HL-60/S4 (cell line): Measurements from ENCODE around the gene KCNN1.
"Not testable (repeated sequence)": the region's sequence is repeated elsewhere in the genome, so short reads cannot be mapped to it uniquely, and the experiment has no call there.

Experiments
- in situ Hi-C: fragments of 300-500 bp; cut with MboI; formaldehyde crosslinking; loops from 2 replicates; pipeline ENCODE4 v1.14.3; 2022; ENCODE audit warnings: low sequenced_read_pairs

KCNN1 gene

DNA sequence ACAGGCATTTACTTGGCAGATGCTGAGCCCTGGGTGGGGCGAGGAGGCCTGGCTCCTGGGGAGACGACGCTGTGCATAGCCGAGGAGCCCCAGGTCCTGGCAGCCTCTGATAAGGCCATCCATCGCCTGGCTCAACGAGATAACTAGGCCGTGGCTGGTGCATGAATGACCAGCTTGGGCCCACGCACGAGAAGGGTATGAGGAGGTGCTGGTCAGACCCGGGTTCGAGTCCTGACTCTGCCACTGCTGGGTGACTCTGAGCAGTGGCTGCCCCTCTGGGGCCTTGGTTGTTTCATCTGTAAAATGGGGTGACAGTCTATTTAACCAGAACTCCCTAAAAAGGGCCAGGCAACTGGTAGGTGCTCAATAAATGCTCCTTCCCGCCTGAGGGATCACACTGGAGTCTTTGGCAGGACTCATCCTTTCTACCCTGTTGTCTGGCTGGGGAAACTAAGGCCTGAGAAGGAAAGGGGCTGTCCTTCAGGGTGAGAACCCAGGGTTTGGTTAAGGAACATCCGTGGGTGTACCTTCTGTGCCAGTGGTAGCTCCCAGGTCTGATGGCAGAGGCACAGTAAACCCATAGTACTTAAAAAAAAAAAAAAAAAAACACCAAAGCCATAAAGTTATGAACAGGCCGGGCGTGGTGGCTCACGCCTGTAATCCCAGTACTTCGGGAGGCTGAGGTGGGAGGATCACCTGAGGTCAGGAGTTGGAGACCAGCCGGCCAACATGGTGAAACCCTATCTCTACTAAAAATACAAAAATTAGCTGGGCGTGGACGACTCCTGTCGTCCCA lies 33.0 kb downstream of the KCNN1 start:
- in situ Hi-C loops: loop anchor here (5.0 to 10.0 kb wide), 2 partner anchors 57 to 135 kb away; no protein-coding TSS in a partner anchor

DNA sequence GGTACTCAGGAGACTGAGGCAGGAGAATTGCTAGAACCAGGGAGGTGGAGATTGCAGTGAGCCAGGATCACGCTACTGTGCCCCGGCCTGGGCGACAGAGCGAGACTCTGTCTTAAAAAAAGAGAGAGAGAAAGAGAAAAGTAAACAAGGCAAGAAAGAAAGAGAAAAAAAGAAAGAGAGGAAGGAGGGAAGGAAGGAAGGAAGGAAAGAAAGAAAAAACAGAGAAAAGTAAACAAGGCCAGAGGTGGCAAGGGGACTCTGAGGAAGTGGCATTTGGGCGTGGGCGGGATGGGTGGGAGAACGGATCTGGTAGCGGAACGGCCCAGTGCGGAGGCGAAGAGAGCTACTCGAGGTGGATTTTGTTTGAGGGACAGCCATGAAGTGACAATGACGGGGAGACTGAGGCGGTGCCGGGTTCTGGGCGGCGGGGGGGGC lies 33.6 kb downstream of the KCNN1 start:
- in situ Hi-C loops: loop anchor here (5.0 kb wide), 1 partner anchor 57 kb away; no protein-coding TSS in a partner anchor

GRCh38 chr19:18000915-18001776 lies 34.2 kb downstream of the KCNN1 start:
- in situ Hi-C loops: loop anchor here (5.0 kb wide), 1 partner anchor 56 kb away; no protein-coding TSS in a partner anchor

DNA sequence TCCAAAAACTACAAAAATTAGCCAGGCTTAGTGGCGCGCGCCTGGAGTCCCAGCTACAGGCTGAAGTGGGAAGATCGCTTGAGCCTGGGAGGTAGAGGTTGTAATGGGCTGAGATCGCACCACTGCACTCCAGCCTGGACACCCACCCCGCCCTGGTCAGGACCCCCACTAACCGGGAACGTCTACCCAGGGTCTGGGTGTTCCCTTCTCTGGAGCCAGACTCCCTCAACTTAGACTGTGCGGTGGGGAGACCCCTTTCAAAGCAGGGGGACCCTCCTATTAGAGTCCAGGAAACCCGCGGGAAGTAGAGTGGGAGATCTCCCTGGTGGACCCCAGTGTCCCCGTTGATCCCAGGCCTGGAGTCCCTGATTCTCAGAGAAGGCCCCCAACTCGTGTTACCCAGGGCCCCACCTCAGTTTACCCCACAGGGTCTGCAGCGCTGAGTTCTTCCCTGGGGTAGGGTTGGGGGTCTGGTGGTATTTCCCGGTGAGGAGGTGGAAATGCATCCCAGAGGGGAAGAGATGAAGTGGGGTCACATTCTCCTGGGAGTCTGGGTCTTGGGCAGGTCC lies 35.0 kb downstream of the KCNN1 start:
- in situ Hi-C loops: loop anchor here (5.0 kb wide), 1 partner anchor 55 kb away; no protein-coding TSS in a partner anchor

GRCh38 chr19:18002347-18002850 lies 35.5 kb downstream of the KCNN1 start:
- in situ Hi-C loops: loop anchor here (5.0 kb wide), 1 partner anchor 55 kb away; no protein-coding TSS in a partner anchor

GRCh38 chr19:18005750-18006149 lies 38.8 kb downstream of the KCNN1 start:
- in situ Hi-C loops: not testable (repeated sequence)

DNA sequence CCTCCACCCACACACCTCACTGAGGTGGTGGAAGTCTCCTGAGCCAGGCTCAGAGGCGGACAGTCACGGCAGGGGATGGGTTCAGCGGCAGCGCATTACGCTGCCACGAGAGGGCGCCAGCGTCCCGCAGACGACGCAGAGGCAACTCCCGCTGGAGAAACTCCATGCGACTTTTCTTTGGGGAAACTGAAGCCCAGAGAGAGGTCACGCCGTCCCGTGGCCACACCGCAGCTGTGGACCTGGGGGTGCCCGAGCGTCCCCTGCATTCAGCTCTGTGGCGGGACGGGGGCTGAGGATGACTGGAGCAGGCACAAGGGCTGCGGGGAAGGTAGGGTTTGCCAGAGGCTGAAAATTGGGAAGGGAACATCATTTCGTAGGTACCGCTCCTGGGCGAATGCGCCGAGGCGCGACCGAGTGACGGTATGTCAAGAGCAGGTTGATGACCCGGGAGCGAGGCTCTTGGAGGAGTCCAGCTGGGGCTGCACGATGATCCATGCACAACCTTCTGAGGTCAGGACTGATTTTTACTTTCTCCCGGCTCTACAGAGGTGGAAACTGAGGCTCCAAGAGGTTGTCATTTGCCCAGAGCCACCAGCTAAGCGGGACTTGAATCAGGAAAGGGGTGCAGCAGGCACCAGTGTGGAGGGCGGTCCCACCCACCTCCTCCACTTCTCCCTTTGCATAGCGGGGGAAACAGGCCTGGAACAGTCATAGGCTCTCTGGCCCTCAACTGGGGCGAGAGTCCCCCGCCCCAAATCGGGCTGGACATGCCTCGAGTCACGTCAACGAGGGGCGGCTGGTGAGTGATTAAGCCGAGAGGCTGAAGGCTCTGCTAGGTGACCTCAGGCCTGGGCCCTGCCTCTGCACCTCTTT lies 40.4 kb downstream of the KCNN1 start:
- in situ Hi-C loops: no loop called here

- in situ Hi-C loops: no loop called here
These were observed 41.2 kb downstream of the KCNN1 start, which contains the start of gene ARRDC2 for GRCh38 chr19:18007917-18008673. ARRDC2 (plus strand) TSS chr19:18008170; CDS start chr19:18008311, 141 bp downstream.

- in situ Hi-C loops: no loop called here
These were observed 41.9 kb downstream of the KCNN1 start for GRCh38 chr19:18008814-18009213.

- in situ Hi-C loops: no loop called here
These were observed 42.6 kb downstream of the KCNN1 start for GRCh38 chr19:18009412-18010066.

DNA sequence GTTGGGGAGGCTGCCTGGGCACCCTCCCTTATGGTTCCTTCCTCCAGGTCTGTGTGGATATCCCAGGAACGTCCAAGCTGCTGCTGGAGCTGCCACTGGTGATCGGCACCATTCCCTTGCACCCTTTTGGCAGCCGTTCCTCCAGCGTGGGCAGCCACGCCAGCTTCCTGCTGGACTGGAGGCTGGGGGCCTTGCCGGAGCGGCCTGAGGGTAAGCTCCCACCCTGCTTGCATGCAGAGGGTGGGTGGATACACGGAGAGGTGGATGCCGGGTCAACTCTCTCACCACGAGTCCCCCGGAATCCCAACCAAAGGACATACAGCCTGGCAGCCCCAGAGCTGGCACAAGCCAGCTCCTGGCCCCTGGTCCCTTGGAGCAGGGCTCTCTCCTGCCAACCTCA lies 43.2 kb downstream of the KCNN1 start:
- in situ Hi-C loops: no loop called here

GRCh38 chr19:18013210-18014111 lies 46.6 kb downstream of the KCNN1 start:
- in situ Hi-C loops: no loop called here

DNA sequence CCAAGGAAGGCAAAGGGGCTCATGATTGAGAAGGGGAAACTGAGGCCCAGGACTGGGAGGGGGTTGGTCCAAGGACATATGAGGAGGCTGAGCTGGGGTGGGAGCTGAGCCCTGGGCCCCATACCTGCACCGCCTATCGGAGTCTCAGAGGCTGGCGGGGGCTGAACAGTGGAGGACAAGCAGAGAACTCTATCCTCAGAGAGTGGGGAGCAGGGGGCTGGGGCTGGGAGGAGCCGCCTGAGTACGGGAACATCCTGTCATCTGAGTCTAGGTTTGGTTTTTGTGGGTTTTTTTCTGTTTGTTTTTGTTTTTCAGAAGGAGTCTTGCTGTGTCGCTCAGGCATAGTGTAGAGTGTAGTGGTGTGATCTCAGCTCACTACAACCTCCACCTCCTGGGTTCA lies 47.3 kb downstream of the KCNN1 start:
- in situ Hi-C loops: no loop called here

DNA sequence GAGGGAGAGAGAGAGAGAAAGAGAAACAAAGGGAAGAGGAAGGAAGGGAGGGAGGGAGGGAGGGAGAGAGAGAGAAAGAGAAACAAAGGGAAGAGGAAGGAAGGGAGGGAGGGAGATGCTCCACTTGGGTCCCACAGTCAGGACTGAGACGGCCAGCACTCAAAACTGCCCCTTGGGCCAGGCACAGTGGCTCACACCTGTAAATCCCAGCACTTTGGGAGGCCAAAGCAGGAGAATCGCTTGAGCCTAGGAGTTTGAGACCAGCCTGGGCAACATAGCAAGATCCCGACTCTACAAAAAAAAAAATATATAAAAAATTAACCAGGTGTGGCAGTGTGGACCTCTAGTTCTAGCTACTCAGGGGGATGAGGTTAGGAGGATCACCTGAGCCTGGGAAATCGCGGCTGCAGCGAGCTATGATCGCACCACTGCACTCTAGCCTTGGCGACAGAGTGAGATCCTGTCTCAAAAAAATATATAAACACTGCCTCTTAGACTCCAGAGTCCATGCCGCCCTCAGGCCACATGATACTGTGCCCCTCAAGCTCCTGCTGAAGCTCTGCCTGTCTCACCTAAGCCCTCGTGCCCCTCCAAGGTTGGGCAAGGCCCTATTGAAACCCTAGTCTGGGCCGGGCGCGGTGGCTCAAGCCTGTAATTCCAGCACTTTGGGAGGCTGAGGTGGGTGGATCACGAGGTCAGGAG lies 49.5 kb downstream of the KCNN1 start:
- in situ Hi-C loops: no loop called here

GRCh38 chr19:18017275-18018083 lies 50.6 kb downstream of the KCNN1 start:
- in situ Hi-C loops: no loop called here
